Neural cell (in vitro differentiated cells): ENCODE results near the gene CCDC191. TPM values are rescaled to one million over a fixed set of nuclear protein-coding genes. Genes with fewer than 3 reads are reported as not detected.

Source experiments
- H2AFZ ChIP-seq: fragments of 200-600, 300-800 bp; sonication (generic), shearing (Covaris generic); 2 replicates; pipeline ENCODE4 v1.6.0; 2014; ENCODE audit warnings: low read depth, mild to moderate bottlenecking, antibody characterized with exemption, low read length, moderate library complexity
- H3F3A ChIP-seq: fragments of 200-600 bp; shearing (Covaris generic); 2 replicates; pipeline ENCODE4 v1.6.1; 2016; ENCODE audit warnings: mild to moderate bottlenecking, moderate library complexity, mixed read lengths, antibody characterized with exemption, low read length; ENCODE audit not compliant: insufficient read depth, poor library complexity, severe bottlenecking
- H3K27ac ChIP-seq: fragments of 200-600, 300-800 bp; sonication (generic), shearing (Covaris generic); 2 replicates; pipeline ENCODE4 v1.5.1; 2014; ENCODE audit warnings: mild to moderate bottlenecking, low read length, moderate library complexity
- H3K27me3 ChIP-seq: fragments of 300-800, 200-600 bp; sonication (generic), shearing (Covaris generic); 2 replicates; pipeline ENCODE4 v1.6.0; 2014; ENCODE audit warnings: mild to moderate bottlenecking, low read depth, low read length, moderate library complexity; ENCODE audit not compliant: insufficient read depth
- H3K36me3 ChIP-seq: fragments of 300-800, 200-600 bp; sonication (generic), shearing (Covaris generic); 2 replicates; pipeline ENCODE4 v1.5.1; 2014; ENCODE audit warnings: mild to moderate bottlenecking, antibody characterized with exemption, low read length, moderate library complexity; ENCODE audit not compliant: insufficient read depth
- H3K4me2 ChIP-seq: fragments of 300-800, 200-600 bp; sonication (generic), shearing (Covaris generic); 2 replicates; pipeline ENCODE4 v1.6.0; 2014; ENCODE audit warnings: mild to moderate bottlenecking, low read length
- H3K4me3 ChIP-seq: fragments of 300-800, 200-600 bp; sonication (generic), shearing (Covaris generic); 2 replicates; pipeline ENCODE4 v1.5.1; 2014; ENCODE audit warnings: mild to moderate bottlenecking, low read length, moderate library complexity
- H3K79me2 ChIP-seq: fragments of 200-600 bp; shearing (Covaris generic); replicated peaks from 2 replicates; pipeline ENCODE4 v1.6.0; 2014; ENCODE audit warnings: mild to moderate bottlenecking, low read length, moderate library complexity; ENCODE audit not compliant: insufficient read depth
- H3K9ac ChIP-seq: fragments of 300-800, 200-600 bp; sonication (generic), shearing (Covaris generic); 2 replicates; pipeline ENCODE4 v1.6.1; 2016; ENCODE audit warnings: mild to moderate bottlenecking, low read length, mixed read lengths
- H3K9me2 ChIP-seq: fragments of 200-600 bp; shearing (Covaris generic); 2 replicates; pipeline ENCODE4 v1.6.1; 2016; ENCODE audit warnings: mild to moderate bottlenecking, low read length, mixed read lengths; ENCODE audit not compliant: insufficient read depth
- H3K9me3 ChIP-seq: fragments of 200-600, 300-800 bp; sonication (generic), shearing (Covaris generic); 2 replicates; pipeline ENCODE4 v1.6.1; 2016; ENCODE audit warnings: mild to moderate bottlenecking, mixed run types, low read length, moderate library complexity, mixed read lengths
- H4K20me1 ChIP-seq: fragments of 200-600 bp; shearing (Covaris generic); 2 replicates; pipeline ENCODE4 v1.6.1; 2016; ENCODE audit warnings: mild to moderate bottlenecking, mixed run types; ENCODE audit not compliant: insufficient read depth
- CTCF ChIP-seq: fragments of 450-650 bp; IDR thresholded peaks from 2 replicates; pipeline ENCODE4 v1.5.1; 2014; ENCODE audit warnings: antibody characterized with exemption, mild to moderate bottlenecking, moderate library complexity; ENCODE audit not compliant: poor library complexity, severe bottlenecking
- EZH2 ChIP-seq: fragments of 200-600, 300-800 bp; shearing (Covaris generic), sonication (generic); IDR thresholded peaks from 2 replicates; pipeline ENCODE4 v1.6.1; 2014; ENCODE audit warnings: antibody characterized with exemption, low read length, borderline replicate concordance, mild to moderate bottlenecking; ENCODE audit not compliant: insufficient read depth, poor library complexity, severe bottlenecking
- MXI1 ChIP-seq: fragments of 450-650 bp; conservative IDR thresholded peaks from 2 replicates; pipeline ENCODE4 v1.6.1; 2014; ENCODE audit warnings: antibody characterized with exemption, mild to moderate bottlenecking; ENCODE audit not compliant: poor library complexity, severe bottlenecking
- POLR2AphosphoS5 ChIP-seq: IDR thresholded peaks from 2 replicates; pipeline ENCODE4 v1.6.1; 2012
- RAD21 ChIP-seq: fragments of 450-650 bp; conservative IDR thresholded peaks from 2 replicates; pipeline ENCODE4 v1.6.1; 2014; ENCODE audit warnings: antibody characterized with exemption, mild to moderate bottlenecking, moderate library complexity
- REST ChIP-seq: IDR thresholded peaks from 2 replicates; pipeline ENCODE4 v1.6.1; 2012; ENCODE audit warnings: borderline replicate concordance
- SMC3 ChIP-seq: fragments of 450-650 bp; conservative IDR thresholded peaks from 2 replicates; pipeline ENCODE4 v1.6.1; 2014; ENCODE audit warnings: antibody characterized with exemption, mild to moderate bottlenecking, moderate library complexity; ENCODE audit not compliant: poor library complexity
- TAF1 ChIP-seq: IDR thresholded peaks from 2 replicates; pipeline ENCODE4 v1.6.1; 2012; ENCODE audit warnings: low read depth
- polyA plus RNA-seq: library from polyadenylated mRNA; depleted of rRNA; stranded (reverse); fragments of >200 nt; gene quantifications from 2 replicates; pipeline ENCODE4 v1.2.3, GENCODE V29; 2014

CCDC191 gene
- polyA plus RNA-seq, 1 donor from 2014 or later, result 14.9 TPM

GRCh38 chr3:114019486-114019885, 36.8 kb downstream of the CCDC191 start:
- Histone ChIP-seq H4K20me1 (no peaks in the 10 kb centered on the region), H3K79me2 (no peaks in the 10 kb centered on the region), H3K9me3 (no peaks in the 10 kb centered on the region), H3K9ac (no peak overlapping the region), H3K4me3 (no peak overlapping the region), H3K27me3 (no peaks in the 10 kb centered on the region), H3K4me2 (no peak overlapping the region), H3K27ac (no peak overlapping the region), H2AFZ (no peak overlapping the region), H3F3A (no peaks in the 10 kb centered on the region), H3K36me3 (no peaks in the 10 kb centered on the region), H3K9me2 (no peaks in the 10 kb centered on the region)
- no peak for TF ChIP-seq SMC3
- TF ChIP-seq REST, result no peak
- no peak for TF ChIP-seq TAF1

- TF ChIP-seq POLR2AphosphoS5 (no peak), CTCF (no peak), MXI1 (no peak), SMC3 (no peak), TAF1 (no peak), EZH2 (no peak)
- Histone ChIP-seq H3K79me2 (no peaks in the 10 kb centered on the region), H2AFZ (no peak overlapping the region), H3K4me2 (no peak overlapping the region), H3K9me3 (no peaks in the 10 kb centered on the region), H3K9ac (no peak overlapping the region), H3K27ac (no peak overlapping the region), H3K36me3 (peaks cover 4% of the 10 kb centered on the region), H3K27me3 (no peaks in the 10 kb centered on the region), H4K20me1 (no peaks in the 10 kb centered on the region), H3F3A (no peaks in the 10 kb centered on the region), H3K4me3 (no peak overlapping the region), H3K9me2 (no peaks in the 10 kb centered on the region)
Observed at GRCh38 chr3:114014211-114014610, 42.1 kb downstream of the CCDC191 start.

GRCh38 chr3:114011059-114011797, 45.1 kb downstream of the CCDC191 start:
- Histone ChIP-seq H4K20me1 (no peaks in the 10 kb centered on the region), H3K27me3 (no peaks in the 10 kb centered on the region), H3K9me3 (no peaks in the 10 kb centered on the region), H2AFZ (no peak overlapping the region), H3K36me3 (peaks cover 4% of the 10 kb centered on the region), H3K79me2 (no peaks in the 10 kb centered on the region), H3K27ac (no peak overlapping the region), H3K4me3 (no peak overlapping the region), H3K9me2 (no peaks in the 10 kb centered on the region), H3K9ac (no peak overlapping the region), H3K4me2 (no peak overlapping the region), H3F3A (no peaks in the 10 kb centered on the region)
- TF ChIP-seq SMC3, result no peak
- TF ChIP-seq RAD21, result no peak
